ENCODE measurements around the gene PAK1. TPM values are rescaled to one million over a fixed set of nuclear protein-coding genes. Genes with fewer than 3 reads are reported as not detected.
A peak's percentile ranks its signal among the peaks of the same experiment; 100 is the strongest.
"Not testable (repeated sequence)": the region's sequence is repeated elsewhere in the genome, so short reads cannot be mapped to it uniquely, and the experiment has no call there.

Gene PAK1
- total RNA-seq, 1 donor from 2014 or later, result 0.51 TPM

DNA sequence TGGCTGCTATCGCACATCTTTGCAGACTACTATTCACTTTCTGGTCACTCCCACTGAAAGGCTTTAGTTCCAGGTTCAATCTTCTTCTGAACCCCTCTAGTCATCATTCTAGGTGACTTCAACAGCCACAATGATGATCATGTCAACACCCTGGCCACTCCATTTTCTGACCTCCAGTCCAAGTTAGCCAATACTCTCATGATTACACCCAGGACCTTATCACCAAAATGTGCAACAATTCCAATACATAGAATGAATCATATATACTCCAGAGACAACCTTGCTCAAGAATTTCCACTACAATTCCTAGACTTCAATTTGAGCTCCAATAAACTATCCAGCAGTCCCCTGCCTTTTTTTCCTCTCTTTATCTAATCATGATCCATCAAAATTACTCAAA, 70.7 kb downstream of the PAK1 start:
- DNase-seq (ENCODE audit: low read depth in 2 of 2), result no peak

DNA sequence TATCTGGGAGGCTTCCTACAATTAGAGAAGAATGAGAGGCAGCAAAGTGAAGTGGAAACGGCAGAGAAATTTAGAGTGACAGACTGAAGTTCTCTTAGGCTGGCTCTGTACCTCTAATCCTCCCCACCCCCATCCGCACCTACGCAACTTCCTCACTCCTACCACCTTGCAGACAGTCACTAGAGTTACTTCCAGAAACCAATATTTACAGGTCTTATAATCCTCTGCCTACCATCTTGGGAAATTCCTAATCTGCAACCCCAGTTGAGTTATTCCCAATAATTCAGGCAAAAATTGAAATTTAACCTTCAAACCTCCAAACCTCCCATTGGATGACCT, 71.7 kb downstream of the PAK1 start:
- no peak for DNase-seq (ENCODE audit: low read depth in 2 of 2)

DNA sequence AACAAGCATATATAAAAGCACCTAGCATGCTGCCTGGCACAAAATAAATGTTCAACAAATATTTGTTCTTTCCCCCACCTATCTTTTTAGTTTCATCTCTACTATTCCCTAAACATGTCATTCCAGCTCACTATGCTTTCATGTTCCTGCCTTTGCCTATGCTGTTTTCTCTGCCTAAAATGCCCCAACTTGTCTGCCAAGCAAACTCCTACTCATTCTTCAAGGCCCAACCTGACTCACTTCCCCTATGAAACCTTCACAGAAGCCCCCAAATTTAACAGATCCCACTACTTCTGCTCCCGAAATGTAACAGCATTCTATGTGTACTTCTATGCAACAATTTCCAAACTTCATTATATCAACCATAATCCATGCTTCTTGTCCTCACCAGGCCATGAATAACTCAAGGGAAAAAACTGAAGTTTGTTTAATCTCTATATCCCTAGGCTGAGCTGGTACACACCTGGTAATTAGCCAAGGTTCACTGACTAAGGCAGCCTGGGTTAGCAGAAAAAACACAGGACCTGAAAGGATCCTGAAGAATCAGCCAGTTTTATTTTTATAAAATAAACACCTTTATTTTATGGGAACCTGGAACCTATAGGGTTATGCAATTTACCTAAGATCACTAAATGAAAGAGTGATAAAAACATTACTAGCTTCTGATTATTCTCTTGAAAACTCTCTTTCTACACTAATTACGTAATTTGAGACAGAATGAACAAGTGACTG, 72.2 kb downstream of the PAK1 start:
- no peak for DNase-seq (ENCODE audit: low read depth in 2 of 2)

DNA sequence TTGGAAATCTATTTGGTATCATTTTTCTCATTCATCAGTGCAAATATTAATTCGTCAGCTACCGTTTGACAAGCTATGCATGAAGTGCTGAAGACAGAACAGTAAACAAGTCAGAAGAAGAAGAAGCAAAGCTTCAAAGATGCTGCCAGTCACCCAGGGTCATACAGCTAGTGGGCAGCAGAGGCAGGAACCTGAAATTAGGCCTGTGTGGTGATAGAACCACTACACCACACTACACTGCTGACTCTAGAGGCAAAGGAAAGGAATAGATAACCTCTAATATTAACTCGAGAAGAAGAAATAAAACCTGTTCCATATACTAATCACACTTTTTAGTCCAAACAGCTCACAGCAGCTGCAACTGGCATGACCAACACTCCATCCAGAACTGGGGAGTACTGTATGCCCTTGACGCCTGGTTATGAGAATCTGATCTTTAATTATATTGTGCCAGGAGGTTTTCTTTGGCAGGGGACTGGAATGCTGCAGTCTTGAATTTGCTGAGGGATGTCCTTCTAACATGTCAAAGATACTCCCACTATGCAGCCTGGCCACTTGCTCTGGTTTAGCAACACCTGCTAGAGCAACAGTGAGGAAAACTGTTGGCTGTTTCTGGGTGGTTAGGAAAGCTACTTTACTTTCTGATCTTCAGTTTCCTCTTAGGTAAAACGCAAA, 73.0 kb downstream of the PAK1 start:
- no peak for DNase-seq (ENCODE audit: low read depth in 2 of 2)

DNA sequence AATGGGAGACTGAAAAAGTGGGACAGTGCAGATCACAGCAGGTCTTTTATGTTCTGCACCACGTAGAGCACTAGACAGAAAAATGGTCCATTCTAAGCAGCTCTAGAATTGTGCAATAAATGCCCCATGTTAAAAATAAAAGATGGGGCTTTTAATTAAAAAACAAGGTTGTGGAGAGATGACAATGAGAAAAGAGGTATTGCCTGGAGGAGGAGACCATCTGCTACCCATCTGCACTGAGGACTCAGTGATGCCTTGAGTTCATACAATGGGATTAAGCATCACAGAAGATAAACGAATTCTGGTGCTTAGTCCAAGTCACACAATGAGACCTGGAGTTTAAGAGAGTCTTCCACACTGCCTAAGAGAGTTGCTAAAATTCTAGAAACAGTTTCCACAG, 73.6 kb downstream of the PAK1 start:
- no peak for DNase-seq (ENCODE audit: low read depth in 2 of 2)

DNA sequence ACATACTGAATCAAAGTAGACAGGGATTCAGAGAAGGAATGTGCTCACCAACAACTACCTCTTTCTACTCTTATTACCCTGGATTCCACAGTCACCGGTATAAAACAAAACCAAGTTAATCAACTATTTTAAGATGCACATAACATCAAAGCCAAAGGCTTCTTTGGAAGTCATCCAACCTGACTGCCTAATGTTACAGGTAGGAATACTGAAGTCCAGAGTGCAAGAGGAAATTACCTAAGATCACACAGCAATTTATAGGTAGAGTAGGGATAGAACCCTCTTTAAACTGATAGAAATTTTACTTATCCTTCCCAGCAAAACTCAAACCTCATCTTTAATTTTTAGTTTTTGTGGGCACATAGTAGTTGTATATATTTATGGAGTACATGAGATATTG, 76.3 kb downstream of the PAK1 start:
- DNase-seq (ENCODE audit: low read depth in 2 of 2), result no peak

DNA sequence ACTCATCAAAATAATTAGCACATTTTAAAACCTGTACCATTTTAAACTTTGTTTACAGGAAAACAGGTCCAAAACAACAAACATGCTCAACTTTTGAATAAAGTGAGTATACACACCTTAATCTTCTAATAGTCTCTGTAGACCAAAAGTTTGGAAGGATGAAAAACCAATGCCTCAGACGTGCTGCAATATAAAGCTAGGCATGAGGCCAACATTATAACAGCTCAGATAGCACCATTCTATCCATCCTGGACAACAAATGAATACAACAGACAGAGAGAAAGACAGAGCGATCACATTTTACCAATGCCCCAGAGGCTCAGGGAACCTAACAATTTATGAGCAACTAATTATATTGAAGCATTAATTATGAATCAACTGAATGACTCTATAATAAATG, 77.0 kb downstream of the PAK1 start:
- DNase-seq (ENCODE audit: low read depth in 2 of 2), result no peak

DNA sequence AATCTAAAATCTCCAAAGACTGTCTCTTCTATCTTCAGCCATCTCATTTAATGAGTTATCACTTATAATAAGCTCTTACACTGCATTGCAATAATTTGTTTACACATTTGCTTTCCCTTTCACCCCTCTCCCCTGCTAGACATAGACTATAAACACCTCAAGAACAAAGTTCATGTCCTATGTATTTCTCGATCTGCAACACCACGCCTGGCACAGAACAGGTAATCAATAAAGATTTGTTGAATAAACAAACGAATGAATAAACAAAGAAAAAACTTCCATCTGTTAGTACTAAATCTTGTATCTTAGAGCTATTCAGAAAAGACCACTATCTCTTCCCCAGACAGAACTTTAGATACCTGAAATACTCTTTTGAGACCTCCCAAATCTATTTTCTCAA, 77.6 kb downstream of the PAK1 start:
- no peak for DNase-seq (ENCODE audit: low read depth in 2 of 2)

DNA sequence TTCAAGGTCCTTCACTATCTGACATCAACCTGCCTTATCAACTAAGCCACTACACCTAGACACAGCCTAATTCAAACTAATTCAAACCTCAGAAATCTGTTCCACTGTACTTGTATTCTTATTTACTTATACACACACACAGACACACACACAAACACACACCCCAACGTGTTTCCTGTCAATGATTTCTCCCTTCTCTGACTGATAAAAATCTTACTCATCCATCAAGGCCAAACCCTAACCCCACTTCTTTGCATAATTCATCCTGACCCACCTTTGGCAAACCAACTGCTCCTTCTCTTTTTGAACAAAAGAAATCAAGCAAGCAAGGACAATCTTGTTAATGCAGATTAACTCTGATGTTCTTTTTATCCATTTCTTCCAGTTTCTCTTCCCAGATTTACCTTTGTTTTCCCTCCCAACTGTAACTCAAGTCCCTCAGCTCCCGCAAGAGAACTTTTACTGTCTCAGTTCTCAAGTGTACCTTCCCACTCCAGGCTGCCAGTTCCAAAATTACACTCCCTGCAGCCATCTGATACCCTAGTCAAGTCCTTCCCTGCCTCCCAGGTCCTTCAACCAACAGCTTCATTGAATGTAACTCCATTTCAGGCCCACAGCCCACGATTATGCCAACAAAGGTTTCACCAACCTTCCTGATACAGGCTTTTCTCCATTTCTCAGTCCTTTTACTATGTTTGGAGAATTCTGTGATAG, 78.3 kb downstream of the PAK1 start:
- no peak for DNase-seq (ENCODE audit: low read depth in 2 of 2)

DNA sequence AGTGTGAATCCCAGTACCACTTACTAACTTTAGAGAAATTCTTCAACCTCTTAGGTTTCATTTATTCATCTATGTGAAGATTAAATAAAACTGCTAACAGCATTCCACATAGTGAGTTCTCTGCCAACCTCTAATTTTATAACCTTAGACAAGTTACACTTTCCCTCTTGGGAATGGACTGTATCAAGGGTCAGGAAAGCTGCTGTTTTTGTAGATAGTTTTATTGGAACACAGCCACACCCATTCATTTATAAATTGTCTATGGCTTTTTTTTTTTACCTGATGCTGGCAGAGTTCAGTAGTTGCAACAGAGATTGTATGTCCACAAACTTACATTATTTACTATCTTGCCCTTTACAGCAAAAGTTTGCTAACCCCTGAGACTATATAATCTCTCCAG, 81.1 kb downstream of the PAK1 start:
- no peak for DNase-seq (ENCODE audit: low read depth in 2 of 2)

DNA sequence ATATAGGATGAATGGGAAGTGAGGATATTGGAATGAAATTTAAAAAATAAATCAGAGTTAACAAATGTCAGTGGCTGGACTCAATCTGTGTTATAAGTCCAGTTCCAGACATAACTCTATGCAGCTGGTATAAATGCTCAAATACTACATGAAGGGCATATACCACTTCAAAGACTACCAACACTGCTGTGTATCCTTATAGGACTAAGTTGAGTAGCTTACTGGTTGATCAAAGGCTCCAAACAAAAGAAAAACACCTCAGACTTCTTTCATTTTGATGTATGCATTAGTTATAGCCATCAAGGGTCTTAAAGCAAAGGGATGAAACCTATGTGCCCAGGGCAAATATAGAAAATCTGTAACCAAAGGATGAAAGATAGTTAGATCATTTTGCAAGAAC, 86.2 kb downstream of the PAK1 start:
- no peak for DNase-seq (ENCODE audit: low read depth in 2 of 2)

DNA sequence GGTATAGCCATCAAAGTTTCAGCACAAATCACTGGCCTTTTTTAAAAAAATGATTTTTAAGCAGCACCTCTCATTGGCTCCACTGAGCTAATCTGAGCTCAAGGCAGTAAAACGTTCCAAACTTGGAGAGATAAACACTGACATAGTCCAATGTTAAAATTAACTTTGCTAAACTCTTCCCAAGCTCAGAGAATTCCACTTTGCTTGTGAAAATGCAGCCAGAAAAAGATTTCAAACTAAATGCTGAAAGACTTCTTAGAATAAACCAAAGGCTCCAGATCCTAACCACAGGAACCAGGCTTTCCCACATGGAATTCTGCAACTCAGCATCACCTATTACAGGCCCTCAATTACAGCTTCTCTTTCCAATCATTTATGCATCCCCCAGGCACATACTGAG, 87.7 kb downstream of the PAK1 start:
- no peak for DNase-seq (ENCODE audit: low read depth in 2 of 2)

DNA sequence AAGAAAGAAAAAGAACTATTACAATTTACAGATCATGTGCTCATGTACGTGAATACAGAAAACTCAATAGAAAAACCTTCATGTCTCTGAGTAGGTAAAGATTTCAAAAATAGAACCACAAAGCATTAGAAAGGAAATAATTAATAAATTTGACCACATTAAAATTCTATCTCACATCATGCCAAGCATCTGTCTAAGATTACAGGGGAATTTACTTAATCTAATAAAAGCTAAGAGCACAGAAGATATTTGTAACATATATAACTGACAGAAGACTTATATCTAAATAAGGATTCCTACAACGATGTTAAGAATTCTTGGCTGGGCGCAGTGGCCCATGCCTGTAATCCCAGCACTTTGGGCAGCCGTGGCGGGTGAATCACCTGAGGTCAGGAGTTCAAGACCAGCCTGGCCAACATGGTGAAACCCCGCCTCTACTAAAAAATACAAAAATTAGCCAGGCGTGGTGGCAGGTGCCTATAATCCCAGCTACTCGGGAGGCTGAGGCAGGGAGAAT, 88.6 kb downstream of the PAK1 start:
- DNase-seq (ENCODE audit: low read depth in 2 of 2), result not testable (repeated sequence)

DNA sequence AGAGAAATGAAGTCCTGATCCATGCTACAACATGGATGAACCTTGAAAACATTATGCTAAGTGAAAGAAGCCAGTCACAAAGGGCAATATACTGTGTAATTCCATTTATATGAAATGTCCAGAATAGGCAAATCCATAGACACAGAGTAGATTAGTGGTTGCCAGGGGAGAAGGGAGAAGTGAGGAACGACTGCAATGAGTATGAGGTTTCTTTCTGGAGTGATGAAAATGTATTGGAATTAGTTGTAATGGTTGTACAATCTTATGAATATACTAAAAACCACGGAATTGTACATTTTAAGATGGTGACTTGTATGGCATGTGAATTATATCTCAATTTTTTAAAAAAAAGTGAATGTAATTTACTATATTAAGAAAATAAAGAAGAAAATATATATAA, 89.3 kb downstream of the PAK1 start:
- no peak for DNase-seq (ENCODE audit: low read depth in 2 of 2)

DNA sequence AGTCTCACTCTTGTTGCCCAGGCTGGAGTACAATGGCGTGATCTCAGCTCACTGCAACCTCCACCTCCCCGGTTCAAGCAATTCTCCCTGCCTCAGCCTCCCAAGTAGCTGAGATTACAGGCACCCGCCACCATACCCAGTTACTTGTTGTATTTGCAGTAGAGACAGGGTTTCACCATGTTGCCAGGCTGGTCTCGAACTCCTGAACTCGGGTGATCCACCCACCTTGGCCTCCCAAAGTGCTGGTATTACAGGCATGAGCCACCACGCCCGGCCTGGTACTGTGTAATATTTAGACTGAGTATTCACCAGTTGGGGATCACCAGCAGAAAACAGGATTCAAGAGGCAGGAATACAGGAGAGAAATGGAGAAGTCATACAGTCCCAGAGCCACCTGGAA, 90.5 kb downstream of the PAK1 start:
- not testable (repeated sequence) for DNase-seq (ENCODE audit: low read depth in 2 of 2)

DNA sequence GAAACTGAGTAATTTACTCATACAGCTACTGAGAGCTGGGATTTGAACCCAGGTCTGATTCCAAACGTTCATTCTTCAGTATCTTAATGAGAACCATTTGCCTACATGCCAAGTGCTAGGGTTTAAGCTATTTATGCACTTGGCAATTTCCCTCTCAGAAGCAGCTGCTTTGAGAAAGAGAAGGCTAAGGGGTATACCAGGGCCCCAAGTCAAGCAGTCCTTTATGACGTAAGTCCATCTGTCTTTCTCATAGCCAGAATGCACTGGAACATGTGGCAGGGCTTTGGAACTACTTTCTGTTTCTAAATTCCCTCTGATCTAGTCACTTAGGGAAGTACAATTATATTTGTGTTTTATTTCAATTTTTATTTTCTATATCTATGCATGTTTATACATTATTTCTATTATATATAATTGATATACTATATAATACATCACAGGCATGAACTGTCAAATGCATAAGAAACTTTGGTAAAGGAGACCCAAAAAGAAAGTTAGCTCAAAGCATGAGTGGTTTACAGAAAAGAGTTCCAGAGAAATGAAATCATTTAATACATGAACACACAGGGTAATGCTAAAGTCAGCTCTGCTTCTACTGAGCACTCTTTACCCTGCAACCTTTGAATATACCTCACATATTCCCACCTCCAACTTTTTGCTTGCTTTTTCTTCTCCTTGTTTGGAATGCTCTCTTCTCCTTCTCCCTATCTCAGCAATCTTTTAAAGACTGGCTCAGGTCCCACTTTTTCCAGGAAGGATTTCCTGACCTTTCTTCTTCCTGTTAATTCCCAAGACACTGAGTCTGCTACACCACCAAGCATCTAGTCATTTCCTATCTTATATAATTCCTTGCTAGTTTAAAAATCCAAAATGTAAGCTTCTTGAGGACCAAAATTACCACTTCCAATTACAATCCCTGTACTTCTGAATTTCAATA, 91.9 kb downstream of the PAK1 start:
- no peak for DNase-seq (ENCODE audit: low read depth in 2 of 2)

DNA sequence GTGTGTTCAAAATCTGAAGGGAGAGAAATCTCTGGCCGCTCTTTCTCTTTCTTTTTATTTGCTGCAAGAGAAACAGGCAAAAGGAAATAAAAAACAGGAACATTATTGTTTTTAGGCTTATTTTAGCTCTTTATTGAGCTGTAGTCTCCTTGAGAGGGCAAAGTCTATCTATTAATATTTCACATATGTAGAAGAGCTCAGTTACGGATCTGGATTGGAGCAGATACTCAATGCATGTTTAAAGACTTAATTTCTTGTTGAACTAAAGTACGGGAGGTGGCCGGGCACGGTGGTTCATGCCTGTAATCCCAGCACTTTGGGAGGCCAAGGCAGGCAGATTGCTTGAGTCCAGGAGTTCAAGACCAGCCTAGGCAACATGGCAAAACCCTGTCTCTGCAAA, 94.0 kb downstream of the PAK1 start:
- no peak for DNase-seq (ENCODE audit: low read depth in 2 of 2)

DNA sequence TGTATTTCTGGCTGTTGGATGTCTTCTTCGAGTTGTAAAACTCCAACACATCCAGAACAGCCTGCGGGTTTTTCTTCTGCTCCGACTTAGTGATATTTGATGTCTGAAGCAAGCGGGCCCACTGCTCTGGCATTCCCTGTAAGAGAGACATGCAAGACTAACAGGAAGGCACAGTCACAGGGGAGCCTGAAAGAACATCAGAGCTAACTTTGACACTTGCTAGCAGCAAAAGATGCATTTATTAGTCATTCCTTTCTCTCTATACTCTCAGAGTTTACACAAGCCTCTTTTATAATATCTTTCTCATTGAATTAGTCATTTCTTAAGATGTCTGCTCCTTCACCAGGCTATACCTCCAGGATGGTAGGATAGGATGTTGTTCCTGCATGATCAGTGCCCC, 94.6 kb downstream of the PAK1 start:
- DNase-seq (ENCODE audit: low read depth in 2 of 2), result peak in 1 of 2 donors; percentile 10

DNA sequence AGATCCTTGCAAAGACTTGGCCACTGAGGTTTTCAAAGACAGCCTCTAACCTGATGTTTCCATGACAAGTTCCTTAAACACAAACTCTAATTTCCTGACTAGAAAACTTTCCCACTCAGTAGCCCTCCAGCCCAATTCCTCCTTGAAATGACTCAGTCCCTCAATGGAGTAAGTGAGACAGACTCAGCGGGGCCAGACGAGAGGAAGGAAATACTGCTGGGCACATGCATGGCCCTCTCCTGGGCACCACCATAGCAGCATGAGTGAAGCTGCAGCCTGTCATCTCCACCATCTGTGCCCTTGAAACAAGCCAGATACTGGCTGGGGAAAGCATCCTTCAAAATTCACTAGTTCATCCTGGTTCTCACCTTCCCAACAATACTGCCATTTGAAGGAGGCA, 96.2 kb downstream of the PAK1 start:
- DNase-seq (ENCODE audit: low read depth in 2 of 2), result peak in 1 of 2 donors; percentile 54

DNA sequence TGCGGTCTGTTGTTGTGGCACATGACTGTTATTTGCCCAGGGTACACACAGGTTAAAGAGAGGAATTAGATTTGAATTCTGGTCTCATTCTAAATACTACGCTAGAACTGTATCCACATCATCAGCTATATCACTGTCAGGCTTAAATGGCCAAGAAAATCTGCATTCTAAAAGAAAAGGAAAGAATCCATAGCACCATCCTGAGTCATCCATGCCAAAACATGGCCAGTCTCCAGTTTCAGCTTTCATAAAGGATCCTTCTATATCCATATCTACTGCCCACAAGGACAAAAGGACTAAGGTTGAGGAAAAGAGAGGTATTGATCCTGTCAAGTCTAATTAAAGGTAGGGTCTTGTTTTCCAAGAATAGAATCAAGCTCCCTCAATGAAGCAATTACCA, 98.8 kb downstream of the PAK1 start:
- no peak for DNase-seq (ENCODE audit: low read depth in 2 of 2)

DNA sequence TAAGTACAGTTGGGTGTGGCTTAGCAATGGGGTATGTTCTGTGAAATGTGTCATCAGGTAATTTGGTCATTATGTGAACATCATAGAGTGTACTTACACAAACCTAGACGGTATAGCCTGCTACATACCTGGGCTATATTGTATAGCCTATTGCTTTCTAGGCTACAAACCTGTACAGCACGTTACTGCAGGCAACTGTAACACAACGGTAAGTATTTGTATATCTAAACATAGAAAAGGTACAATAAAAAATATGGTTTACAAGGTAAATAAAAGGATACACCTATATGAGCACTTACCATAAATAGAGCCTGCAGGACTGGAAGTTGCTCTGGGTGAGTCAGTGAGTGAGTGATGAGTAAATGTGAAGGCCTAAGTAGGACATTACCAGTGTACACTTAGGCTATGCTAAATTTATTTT, 99.3 kb downstream of the PAK1 start:
- no peak for DNase-seq (ENCODE audit: low read depth in 2 of 2)

DNA sequence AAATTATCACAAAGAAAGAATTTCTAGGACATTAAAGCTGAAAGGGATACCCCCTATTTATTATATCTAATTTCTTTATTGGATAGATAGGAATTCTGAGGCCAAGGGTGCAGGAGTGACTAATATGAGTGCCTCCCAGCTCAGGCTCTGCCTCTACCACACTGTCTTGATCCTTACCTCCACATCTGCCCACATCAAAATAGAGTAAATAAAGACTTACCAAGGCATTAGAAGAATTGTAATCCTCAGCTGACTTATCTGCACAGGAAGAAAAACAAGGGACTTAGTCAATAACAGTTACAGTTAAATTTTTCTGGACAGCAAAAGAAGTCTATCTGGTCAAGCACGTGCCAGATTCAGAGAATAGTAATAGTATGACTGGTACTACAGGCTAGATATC, 99.8 kb downstream of the PAK1 start:
- DNase-seq (ENCODE audit: low read depth in 2 of 2), result no peak

Measured in dermis microvascular lymphatic vessel endothelial cell (primary cell).